LNCaP clone FGC (cell line): ENCODE results near the gene AMELX.

Experiments used
- DNase-seq: peaks from one replicate; pipeline ENCODE4 v3.0.0-alpha.2; 2011; ENCODE audit warnings: low read depth
- H3K4me3 ChIP-seq: 2 replicates; pipeline ENCODE4 v1.5.1; 2011; ENCODE audit warnings: mild to moderate bottlenecking, low read depth, low read length, control low read depth
- CTCF ChIP-seq: IDR thresholded peaks from 2 replicates; pipeline ENCODE4 v1.5.1; 2012; ENCODE audit warnings: mild to moderate bottlenecking; ENCODE audit not compliant: control insufficient read depth, insufficient read depth; ENCODE audit errors: extremely low read depth

Gene AMELX

GRCh38 chrX:11298600-11298999 lies 5.4 kb downstream of the AMELX start:
- no peak for DNase-seq
- TF ChIP-seq CTCF = no peak
- no peak overlapping the region for H3K4me3 ChIP-seq

GRCh38 chrX:11304829-11305228 lies 11.6 kb downstream of the AMELX start:
- no peak for DNase-seq
- no peak for TF ChIP-seq CTCF
- H3K4me3 ChIP-seq = no peak overlapping the region

GRCh38 chrX:11305641-11306040 lies 12.4 kb downstream of the AMELX start:
- no peak for TF ChIP-seq CTCF
- no peak overlapping the region for H3K4me3 ChIP-seq

GRCh38 chrX:11309220-11309619 lies 16.0 kb downstream of the AMELX start:
- no peak for DNase-seq
- no peak for TF ChIP-seq CTCF
- no peak overlapping the region for H3K4me3 ChIP-seq

More at GRCh38 chrX:11305641-11306040, 12.4 kb downstream of the AMELX start:
- DNase-seq = no peak

- H3K4me3 ChIP-seq = no peak overlapping the region
- DNase-seq = no peak
- no peak for TF ChIP-seq CTCF
Measured at GRCh38 chrX:11311706-11312105, 18.5 kb downstream of the AMELX start.

GRCh38 chrX:11319806-11320520 lies 26.8 kb downstream of the AMELX start:
- TF ChIP-seq CTCF = no peak
- no peak for DNase-seq
- H3K4me3 ChIP-seq = no peak overlapping the region

- no peak for TF ChIP-seq CTCF
Measured at GRCh38 chrX:11321986-11322385, 28.8 kb downstream of the AMELX start.

More at GRCh38 chrX:11321986-11322385, 28.8 kb downstream of the AMELX start:
- no peak for DNase-seq
- no peak overlapping the region for H3K4me3 ChIP-seq
